PFSK-1 (cell line): ENCODE results near the gene LAMC3.

ENCODE experiments used
- FOXP2 ChIP-seq: optimal IDR thresholded peaks from 2 replicates; pipeline ENCODE3; 2011; ENCODE audit warnings: borderline replicate concordance, control low read depth, inconsistent platforms; ENCODE audit not compliant: insufficient read depth; ENCODE audit errors: extremely low read length, extremely low read depth
- POLR2AphosphoS5 ChIP-seq: IDR thresholded peaks from 2 replicates; pipeline ENCODE4 v1.6.1; 2012; ENCODE audit warnings: low read depth, mild to moderate bottlenecking, control low read depth, low read length, moderate library complexity
- REST ChIP-seq, 2 experiments: IDR thresholded peaks; 2 replicates each; pipeline versions ENCODE4 v1.6.1 to v1.8.0; 2011 to 2012; ENCODE audit warnings: low read depth in 2 of 2, low read length in 2 of 2, control low read depth in 1 of 2, inconsistent platforms in 1 of 2, mild to moderate bottlenecking in 1 of 2, moderate library complexity in 1 of 2; ENCODE audit not compliant: insufficient read depth in 1 of 2
- SIN3A ChIP-seq: IDR thresholded peaks from 2 replicates; pipeline ENCODE4 v1.6.1; 2012; ENCODE audit warnings: mild to moderate bottlenecking, low read length, moderate library complexity, borderline replicate concordance; ENCODE audit not compliant: insufficient read depth
- TAF1 ChIP-seq: IDR thresholded peaks from 2 replicates; pipeline ENCODE4 v1.6.1; 2012; ENCODE audit warnings: low read length, control low read depth, borderline replicate concordance; ENCODE audit not compliant: insufficient read depth

Gene LAMC3

GRCh38 chr9:131010482-131011273 lies 1.7 kb downstream of the LAMC3 start:
- TF ChIP-seq TAF1 (no peak), FOXP2 (no peak), REST (IDR thresholded peaks at IDR 0.05; ENCODE audit: insufficient read depth in 1 of 2, low read depth in 2 of 2, low read length in 2 of 2) (no peak), POLR2AphosphoS5 (no peak), SIN3A (no peak)

- TF ChIP-seq POLR2AphosphoS5 (no peak), SIN3A (no peak), TAF1 (no peak), FOXP2 (no peak), REST (IDR thresholded peaks at IDR 0.05; ENCODE audit: insufficient read depth in 1 of 2, low read depth in 2 of 2, low read length in 2 of 2) (no peak)
These were observed 2.5 kb downstream of the LAMC3 start for GRCh38 chr9:131011274-131012022.

DNA sequence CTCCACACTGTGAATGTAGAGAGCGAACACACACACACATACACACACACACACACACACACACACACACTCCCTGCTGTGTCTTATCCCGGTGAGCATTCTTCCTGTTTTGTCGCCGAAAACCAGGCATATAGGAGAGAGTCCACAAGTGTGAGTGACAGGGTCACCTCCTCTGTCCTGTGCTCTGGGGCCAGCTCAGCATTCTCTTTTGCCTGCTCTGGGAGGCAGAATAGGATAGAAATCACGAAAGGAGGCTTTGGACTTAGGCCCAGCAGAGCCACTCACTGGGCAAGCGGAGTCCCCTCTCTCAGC lies 3.0 kb downstream of the LAMC3 start:
- TF ChIP-seq SIN3A (no peak), REST (IDR thresholded peaks at IDR 0.05; ENCODE audit: insufficient read depth in 1 of 2, low read depth in 2 of 2, low read length in 2 of 2) (no peak), POLR2AphosphoS5 (no peak), FOXP2 (no peak), TAF1 (no peak)

DNA sequence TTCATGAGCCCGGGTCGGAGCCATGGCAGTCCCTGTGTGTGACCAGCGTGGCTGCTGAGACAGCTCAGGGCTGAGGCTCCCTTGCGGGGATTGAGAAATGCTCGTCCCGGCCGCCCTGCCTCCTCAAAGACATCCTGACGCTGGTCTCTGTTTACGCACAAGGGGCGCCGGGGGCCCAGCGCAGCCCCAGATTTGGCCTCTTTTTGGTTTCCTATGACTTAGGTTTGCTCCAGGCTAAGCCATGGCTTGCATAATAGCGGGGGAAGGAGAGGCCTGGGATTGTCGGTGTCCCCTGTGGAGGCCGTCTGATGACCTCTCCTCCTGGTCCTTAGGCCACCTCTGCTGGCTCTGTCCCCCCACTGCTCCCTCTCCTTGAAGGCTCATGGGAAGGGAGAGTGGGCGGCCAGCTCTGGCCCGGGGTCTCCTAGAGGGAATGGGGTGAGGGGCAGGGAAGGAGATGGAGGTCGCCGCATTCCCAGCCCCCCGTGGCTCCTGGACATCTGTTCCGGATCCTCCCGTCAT lies 3.5 kb downstream of the LAMC3 start:
- TF ChIP-seq TAF1 (no peak), SIN3A (no peak), REST (IDR thresholded peaks at IDR 0.05; ENCODE audit: insufficient read depth in 1 of 2, low read depth in 2 of 2, low read length in 2 of 2) (no peak), FOXP2 (no peak)
